Astrocyte (in vitro differentiated cells and primary cell): Measurements from ENCODE around the gene RRH.

Experiments used
- EZH2 ChIP-seq: IDR thresholded peaks from 2 replicates; pipeline ENCODE4 v1.6.1; 2012; ENCODE audit warnings: mild to moderate bottlenecking, low read length, inconsistent platforms; ENCODE audit not compliant: insufficient read depth
- TF ChIP-seq, protein P1 (sequence below): IDR thresholded peaks from 2 replicates; pipeline ENCODE4 v1.5.1; 2011; ENCODE audit warnings: low read depth, mild to moderate bottlenecking, inconsistent platforms, low read length, moderate library complexity; ENCODE audit not compliant: insufficient read depth

DNA sequence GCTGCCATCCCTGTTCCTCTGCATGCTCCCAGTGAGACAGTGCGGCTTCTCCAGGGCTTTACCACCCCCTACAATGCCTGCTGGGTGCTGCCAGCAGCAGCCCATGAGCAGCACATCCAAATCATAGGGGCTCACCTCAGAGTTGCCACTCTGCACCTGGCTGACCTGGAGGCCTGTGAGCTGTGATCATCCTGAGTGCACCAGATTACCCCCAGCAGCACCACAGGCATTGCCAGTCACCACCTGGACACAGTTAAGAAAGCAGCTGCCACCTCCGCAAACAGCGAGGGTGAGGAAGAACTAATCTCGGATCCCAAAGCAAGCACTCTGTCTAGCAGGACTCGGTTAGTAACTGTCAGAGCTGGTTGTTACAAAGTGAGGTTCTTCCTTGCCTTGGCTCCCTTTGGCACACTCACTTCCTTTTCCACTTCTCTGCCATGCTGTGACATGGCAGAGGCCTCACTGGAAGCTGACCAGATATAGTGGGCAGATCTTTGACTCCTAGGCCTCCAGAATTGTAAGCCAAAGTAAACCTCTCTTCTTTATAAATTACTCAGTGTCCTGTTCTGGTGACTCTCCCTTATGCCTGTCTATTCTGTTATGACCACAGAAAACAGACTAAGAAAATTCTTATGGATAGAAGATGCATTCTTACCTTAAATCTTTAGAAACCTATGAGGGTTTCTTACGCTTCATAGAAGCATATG is 45.3 kb downstream of the RRH start:
- TF ChIP-seq, protein P1, sequence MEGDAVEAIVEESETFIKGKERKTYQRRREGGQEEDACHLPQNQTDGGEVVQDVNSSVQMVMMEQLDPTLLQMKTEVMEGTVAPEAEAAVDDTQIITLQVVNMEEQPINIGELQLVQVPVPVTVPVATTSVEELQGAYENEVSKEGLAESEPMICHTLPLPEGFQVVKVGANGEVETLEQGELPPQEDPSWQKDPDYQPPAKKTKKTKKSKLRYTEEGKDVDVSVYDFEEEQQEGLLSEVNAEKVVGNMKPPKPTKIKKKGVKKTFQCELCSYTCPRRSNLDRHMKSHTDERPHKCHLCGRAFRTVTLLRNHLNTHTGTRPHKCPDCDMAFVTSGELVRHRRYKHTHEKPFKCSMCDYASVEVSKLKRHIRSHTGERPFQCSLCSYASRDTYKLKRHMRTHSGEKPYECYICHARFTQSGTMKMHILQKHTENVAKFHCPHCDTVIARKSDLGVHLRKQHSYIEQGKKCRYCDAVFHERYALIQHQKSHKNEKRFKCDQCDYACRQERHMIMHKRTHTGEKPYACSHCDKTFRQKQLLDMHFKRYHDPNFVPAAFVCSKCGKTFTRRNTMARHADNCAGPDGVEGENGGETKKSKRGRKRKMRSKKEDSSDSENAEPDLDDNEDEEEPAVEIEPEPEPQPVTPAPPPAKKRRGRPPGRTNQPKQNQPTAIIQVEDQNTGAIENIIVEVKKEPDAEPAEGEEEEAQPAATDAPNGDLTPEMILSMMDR: no peak
- TF ChIP-seq EZH2: no peak
